GF-D8 (cell line): ENCODE results near the gene SYNGR4.
"Not testable (repeated sequence)": the region's sequence is repeated elsewhere in the genome, so short reads cannot be mapped to it uniquely, and the experiment has no call there.

Source experiments
- DNase-seq: peaks from one replicate; lab custom pipeline; 2025; lab: John Stamatoyannopoulos, UW

SYNGR4 gene

GRCh38 chr19:48371367-48371766 lies 7.2 kb downstream of the SYNGR4 start:
- no peak for DNase-seq

- DNase-seq = not testable (repeated sequence)
These were observed 7.6 kb downstream of the SYNGR4 start for GRCh38 chr19:48371771-48372170.

GRCh38 chr19:48372904-48373303 lies 8.7 kb downstream of the SYNGR4 start:
- DNase-seq = no peak

GRCh38 chr19:48373567-48373966 lies 9.4 kb downstream of the SYNGR4 start:
- DNase-seq = no peak

GRCh38 chr19:48378194-48378570 lies 14.0 kb downstream of the SYNGR4 start:
- DNase-seq = no peak

GRCh38 chr19:48379058-48379457 lies 14.9 kb downstream of the SYNGR4 start:
- no peak for DNase-seq

- no peak for DNase-seq
These were observed 17.2 kb downstream of the SYNGR4 start for GRCh38 chr19:48381178-48381950.

GRCh38 chr19:48382286-48382685 lies 18.1 kb downstream of the SYNGR4 start:
- no peak for DNase-seq

- DNase-seq = no peak
These were observed 21.4 kb downstream of the SYNGR4 start for GRCh38 chr19:48385461-48386087.

GRCh38 chr19:48386981-48387380 lies 22.8 kb downstream of the SYNGR4 start:
- DNase-seq = no peak

- DNase-seq = peak; percentile 27
These were observed 26.3 kb downstream of the SYNGR4 start for GRCh38 chr19:48390188-48391099.

- no peak for DNase-seq
These were observed 27.2 kb downstream of the SYNGR4 start, which contains the start of gene KDELR1 for GRCh38 chr19:48391100-48392005. Gene KDELR1 (minus strand): TSS chr19:48391551. CDS start chr19:48391358, 193 bp downstream.

- not testable (repeated sequence) for DNase-seq
These were observed 27.8 kb downstream of the SYNGR4 start for GRCh38 chr19:48392006-48392344.

GRCh38 chr19:48392860-48393558 lies 28.8 kb downstream of the SYNGR4 start:
- no peak for DNase-seq

GRCh38 chr19:48393559-48394330 lies 29.6 kb downstream of the SYNGR4 start, which contains the start of gene GRIN2D:
Gene GRIN2D (plus strand): TSS chr19:48393668. CDS start chr19:48398393, 4,725 bp downstream.
- DNase-seq = no peak

- no peak for DNase-seq
These were observed 30.4 kb downstream of the SYNGR4 start for GRCh38 chr19:48394331-48395169.

- DNase-seq = no peak
These were observed 30.9 kb downstream of the SYNGR4 start for GRCh38 chr19:48395170-48395455.

GRCh38 chr19:48395499-48395898 lies 31.3 kb downstream of the SYNGR4 start:
- no peak for DNase-seq
